ENCODE results near the gene TNFSF18.

DNA sequence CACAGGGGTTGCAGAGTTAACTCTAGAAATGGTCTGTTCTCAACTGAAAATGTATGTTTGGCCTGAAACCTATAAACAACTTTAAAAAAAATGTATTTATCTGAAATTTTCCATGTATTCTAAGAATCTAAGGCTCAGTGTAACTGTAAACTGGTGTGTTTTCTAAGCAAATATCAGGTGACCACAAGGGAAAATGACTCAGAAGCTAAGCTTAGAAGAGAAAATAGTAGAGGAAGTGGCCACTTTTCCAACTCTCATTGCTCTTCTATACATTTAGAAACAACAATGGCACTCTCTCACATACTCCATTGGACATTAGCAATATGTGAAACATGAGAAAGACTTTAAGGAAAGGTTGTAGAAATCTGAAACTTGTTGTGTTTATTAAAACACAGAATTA is 7.5 kb downstream of the TNFSF18 start:
- TF ChIP-seq, protein P1, sequence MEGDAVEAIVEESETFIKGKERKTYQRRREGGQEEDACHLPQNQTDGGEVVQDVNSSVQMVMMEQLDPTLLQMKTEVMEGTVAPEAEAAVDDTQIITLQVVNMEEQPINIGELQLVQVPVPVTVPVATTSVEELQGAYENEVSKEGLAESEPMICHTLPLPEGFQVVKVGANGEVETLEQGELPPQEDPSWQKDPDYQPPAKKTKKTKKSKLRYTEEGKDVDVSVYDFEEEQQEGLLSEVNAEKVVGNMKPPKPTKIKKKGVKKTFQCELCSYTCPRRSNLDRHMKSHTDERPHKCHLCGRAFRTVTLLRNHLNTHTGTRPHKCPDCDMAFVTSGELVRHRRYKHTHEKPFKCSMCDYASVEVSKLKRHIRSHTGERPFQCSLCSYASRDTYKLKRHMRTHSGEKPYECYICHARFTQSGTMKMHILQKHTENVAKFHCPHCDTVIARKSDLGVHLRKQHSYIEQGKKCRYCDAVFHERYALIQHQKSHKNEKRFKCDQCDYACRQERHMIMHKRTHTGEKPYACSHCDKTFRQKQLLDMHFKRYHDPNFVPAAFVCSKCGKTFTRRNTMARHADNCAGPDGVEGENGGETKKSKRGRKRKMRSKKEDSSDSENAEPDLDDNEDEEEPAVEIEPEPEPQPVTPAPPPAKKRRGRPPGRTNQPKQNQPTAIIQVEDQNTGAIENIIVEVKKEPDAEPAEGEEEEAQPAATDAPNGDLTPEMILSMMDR (conservative IDR thresholded peaks at IDR 0.05): no peak
- no peak for TF ChIP-seq ZFX (IDR thresholded peaks at IDR 0.05)
